Endothelial cell of umbilical vein (primary cell): ENCODE measurements around the gene RNASE9. TPM values are rescaled to one million over a fixed set of nuclear protein-coding genes. Genes with fewer than 3 reads are reported as not detected.

Experiments used
- BruUV-seq: library from RNA; stranded (reverse); fragments of 400-500 nt; replicated peaks from 2 replicates; lab custom pipeline; 2021; lab: Mats Ljungman, UMichigan
- CTCF ChIA-PET: fragments of 300-600, 350-600 bp; sonication (Branson Sonifier 250); formaldehyde crosslinking; loops from one replicate; lab custom pipeline; 2021; ENCODE audit warnings: antibody characterized with exemption, inconsistent platforms; lab: Charles Lee
- POLR2A ChIA-PET: fragments of 300-600, 350-600 bp; sonication (Branson Sonifier 250); formaldehyde crosslinking; loops from one replicate; lab custom pipeline; 2021; ENCODE audit warnings: antibody characterized with exemption, inconsistent platforms; lab: Charles Lee
- DNase-seq: peaks from one replicate; pipeline ENCODE4 v3.0.0-alpha.2; 2011; ENCODE audit warnings: low read depth, low spot score
- FAIRE-seq: peaks from 2 replicates; lab custom pipeline; 2011; peaks lifted over from hg19 to GRCh38; lab: Jason Lieb, UNC
- H2AFZ ChIP-seq: 2 replicates; pipeline ENCODE4 v1.6.0; 2012; ENCODE audit warnings: low read depth, low read length, control low read depth, inconsistent platforms
- H3K27ac ChIP-seq: 2 replicates; pipeline ENCODE4 v1.5.1; 2011; ENCODE audit warnings: low read depth, mild to moderate bottlenecking, control low read depth, low read length, moderate library complexity; ENCODE audit not compliant: insufficient read depth
- H3K27me3 ChIP-seq, 2 experiments: 2 replicates each; pipeline versions ENCODE4 v1.6.0 to v1.6.1; 2011; ENCODE audit warnings: low read length in 2 of 2, mixed read lengths in 1 of 2; ENCODE audit not compliant: control insufficient read depth in 2 of 2, insufficient read depth in 2 of 2
- H3K36me3 ChIP-seq, 2 experiments: 2 replicates in 1 of 2; 3 replicates in 1 of 2; pipeline ENCODE4 v1.5.1; 2011; ENCODE audit warnings: low read length in 2 of 2, mild to moderate bottlenecking in 1 of 2, moderate library complexity in 1 of 2; ENCODE audit not compliant: control insufficient read depth in 2 of 2, insufficient read depth in 2 of 2; ENCODE audit errors: extremely low read depth in 1 of 2
- H3K4me1 ChIP-seq: 3 replicates; pipeline ENCODE4 v1.5.1; 2011; ENCODE audit warnings: mild to moderate bottlenecking, low read length; ENCODE audit not compliant: control insufficient read depth, insufficient read depth; ENCODE audit errors: extremely low read depth
- H3K4me2 ChIP-seq: 2 replicates; pipeline ENCODE4 v1.6.1; 2011; ENCODE audit warnings: low read length, control low read depth, mixed read lengths; ENCODE audit not compliant: insufficient read depth
- H3K4me3 ChIP-seq, 3 experiments: fragments of 200-600 bp in 1 of 3; sonication (generic), shearing (Covaris generic) in 1 of 3; replicated peaks in 1 of 3; 2 replicates each; pipeline ENCODE4 v1.5.1; 2011 to 2016; ENCODE audit warnings: control low read depth in 3 of 3, low read length in 3 of 3, mild to moderate bottlenecking in 2 of 3, inconsistent platforms in 1 of 3, low read depth in 1 of 3, moderate library complexity in 1 of 3; ENCODE audit not compliant: insufficient read depth in 1 of 3
- H3K79me2 ChIP-seq: 2 replicates; pipeline ENCODE4 v1.6.0; 2012; ENCODE audit warnings: low read length, inconsistent platforms; ENCODE audit not compliant: control insufficient read depth, insufficient read depth
- H3K9ac ChIP-seq: replicated peaks from 2 replicates; pipeline ENCODE3; 2011; ENCODE audit warnings: low read length, control low read depth; ENCODE audit not compliant: insufficient read depth; ENCODE audit errors: extremely low read depth
- H3K9me1 ChIP-seq: replicated peaks from 3 replicates; pipeline ENCODE4 v1.6.0; 2011; ENCODE audit warnings: mild to moderate bottlenecking, low read length; ENCODE audit not compliant: control insufficient read depth, insufficient read depth; ENCODE audit errors: extremely low read depth
- H3K9me3 ChIP-seq: replicated peaks from 2 replicates; pipeline ENCODE4 v1.5.1; 2012; ENCODE audit warnings: low read length, inconsistent platforms; ENCODE audit not compliant: control insufficient read depth, insufficient read depth
- H4K20me1 ChIP-seq: replicated peaks from 2 replicates; pipeline ENCODE3; 2011; ENCODE audit warnings: mild to moderate bottlenecking, low read length; ENCODE audit not compliant: control insufficient read depth, insufficient read depth; ENCODE audit errors: extremely low read depth
- CTCF ChIP-seq, 2 donors: IDR thresholded peaks; 1 replicate in 1 of 2; 2 replicates in 1 of 2; pipeline ENCODE4 v1.5.1; 2011; ENCODE audit warnings: low read length in 2 of 2, mild to moderate bottlenecking in 2 of 2, moderate library complexity in 2 of 2, control low read depth in 1 of 2, inconsistent platforms in 1 of 2, low read depth in 1 of 2; ENCODE audit not compliant: insufficient read depth in 1 of 2; ENCODE audit errors: extremely low read depth in 1 of 2
- EZH2 ChIP-seq: IDR thresholded peaks from 2 replicates; pipeline ENCODE4 v1.6.1; 2012; ENCODE audit warnings: borderline replicate concordance, low read depth, mild to moderate bottlenecking, moderate library complexity, low read length, inconsistent platforms; ENCODE audit not compliant: severe bottlenecking
- GATA2 ChIP-seq: IDR thresholded peaks from 2 replicates; pipeline ENCODE4 v1.7.0; 2011; ENCODE audit warnings: low read depth, mild to moderate bottlenecking, moderate library complexity, mixed read lengths, low read length; ENCODE audit not compliant: insufficient read length, insufficient read depth
- JUN ChIP-seq: IDR thresholded peaks from 2 replicates; pipeline ENCODE4 v1.6.1; 2011; ENCODE audit warnings: borderline replicate concordance, low read depth; ENCODE audit not compliant: insufficient read length, insufficient read depth
- MAX ChIP-seq: IDR thresholded peaks from 2 replicates; pipeline ENCODE4 v1.6.1; 2011; ENCODE audit not compliant: insufficient read depth, insufficient read length
- MYC ChIP-seq: IDR thresholded peaks from one replicate; pipeline ENCODE4 v1.6.1; 2011; ENCODE audit warnings: mild to moderate bottlenecking, low read depth, low read length
- POLR2AphosphoS5 ChIP-seq: IDR thresholded peaks from 2 replicates; pipeline ENCODE4 v1.6.1; 2012; ENCODE audit warnings: low read depth, mild to moderate bottlenecking, control low read depth, low read length, moderate library complexity; ENCODE audit not compliant: insufficient read depth
- dilution Hi-C: fragments of 300-500 bp; cut with MboI; formaldehyde crosslinking; loops from one replicate; pipeline ENCODE4 v1.15.0; 2019; ENCODE audit warnings: low sequenced_read_pairs; ENCODE audit not compliant: extremely low pct_ligation_motif_present
- intact Hi-C: fragments of 100-400 bp; cut with micrococcal nuclease; formaldehyde crosslinking; loops from one replicate; pipeline ENCODE4 v1.10.0; 2022
- polyA plus RNA-seq, 4 experiments: library from polyadenylated mRNA; depleted of rRNA in 3 of 4; stranded (reverse) in 3 of 4; unstranded in 1 of 4; fragments of >200 nt; gene quantifications; 2 replicates each; pipeline versions ENCODE4 v1.2.1 to v1.2.3, GENCODE V29; 2011 to 2012; ENCODE audit warnings: missing spikeins in 1 of 4
- total RNA-seq: library from RNA; stranded (reverse); gene quantifications from 2 replicates; pipeline ENCODE4 v1.2.3, GENCODE V29; 2021

RNASE9 gene
- total and polyA plus RNA-seq, 2 donors (not counting 3 experiments of a cell fraction or from before 2014, with no cell fraction given): not detected

- BruUV-seq: no TSS peak
- H3K4me1 ChIP-seq: no peaks in the 10 kb centered on the region
- H2AFZ ChIP-seq: no peak overlapping the region
Observed at GRCh38 chr14:20557212-20557542, 3.7 kb downstream of the RNASE9 start.

More at GRCh38 chr14:20557212-20557542, 3.7 kb downstream of the RNASE9 start:
- no peak for FAIRE-seq
- intact Hi-C loops: no loop called here
- dilution Hi-C loops: no loop called here
- Histone ChIP-seq H3K27ac (no peak overlapping the region), H3K9me3 (no peaks in the 10 kb centered on the region), H3K79me2 (no peaks in the 10 kb centered on the region), H3K4me2 (no peak overlapping the region), H3K9me1 (no peaks in the 10 kb centered on the region), H4K20me1 (no peaks in the 10 kb centered on the region), H3K9ac (no peak overlapping the region), H3K27me3 (peaks cover 1 to 7% of the 10 kb centered on the region in 2 experiments), H3K36me3 (no peaks in the 10 kb centered on the region), H3K4me3 (no peak overlapping the region)
- ChIA-PET CTCF (no interaction called here), POLR2A (no interaction called here)
- TF ChIP-seq MAX (no peak), GATA2 (no peak), EZH2 (no peak), JUN (no peak), CTCF (IDR thresholded peaks at IDR 0.05; ENCODE audit: extremely low read depth in 1 of 2, insufficient read depth in 1 of 2, low read depth in 1 of 2, low read length in 2 of 2) (no peak), MYC (no peak), POLR2AphosphoS5 (no peak)
- DNase-seq: no peak
